Chondrocyte (in vitro differentiated cells): ENCODE data around the gene MRPL10. TPM values are rescaled to one million over a fixed set of nuclear protein-coding genes. Genes with fewer than 3 reads are reported as not detected.
A peak's percentile ranks its signal among the peaks of the same experiment; 100 is the strongest.

Experiments
- DNase-seq: peaks from one replicate; pipeline ENCODE4 v3.0.0; 2021; ENCODE audit warnings: mixed read lengths, low spot score
- H3K27ac Mint-ChIP-seq: one replicate; pipeline ENCODE4 v1.8.0; 2021; ENCODE audit warnings: mild to moderate bottlenecking, moderate library complexity, mixed read lengths; ENCODE audit not compliant: unreplicated experiment
- H3K27me3 Mint-ChIP-seq: 2 replicates; pipeline ENCODE4 v1.8.0; 2021; ENCODE audit warnings: low read depth, mixed read lengths
- H3K36me3 Mint-ChIP-seq: 2 replicates; pipeline ENCODE4 v1.8.0; 2021; ENCODE audit warnings: low read depth, mixed read lengths
- H3K4me1 Mint-ChIP-seq: 2 replicates; pipeline ENCODE4 v1.8.0; 2021; ENCODE audit warnings: low read depth, mild to moderate bottlenecking, mixed read lengths
- H3K4me3 Mint-ChIP-seq: one replicate; pipeline ENCODE4 v1.8.0; 2021; ENCODE audit warnings: mild to moderate bottlenecking, moderate library complexity, mixed read lengths; ENCODE audit not compliant: unreplicated experiment
- H3K9me3 Mint-ChIP-seq: 2 replicates; pipeline ENCODE4 v1.8.0; 2021; ENCODE audit warnings: low read depth, mixed read lengths
- total RNA-seq: library from RNA; stranded (reverse); gene quantifications from 3 replicates; pipeline ENCODE4 v1.2.1, GENCODE V29; 2021
- TF ChIP-seq, protein P1 (sequence below): fragments of 200-600 bp; sonication (generic); IDR thresholded peaks from 2 replicates; pipeline ENCODE4 v1.5.0; 2021; ENCODE audit warnings: antibody characterized with exemption, mild to moderate bottlenecking, moderate library complexity

Gene MRPL10
- total RNA-seq, 1 donor from 2014 or later = 25.4 TPM

GRCh38 chr17:47810200-47810821 lies 21.0 kb downstream of the MRPL10 start:
- TF ChIP-seq, protein P1, sequence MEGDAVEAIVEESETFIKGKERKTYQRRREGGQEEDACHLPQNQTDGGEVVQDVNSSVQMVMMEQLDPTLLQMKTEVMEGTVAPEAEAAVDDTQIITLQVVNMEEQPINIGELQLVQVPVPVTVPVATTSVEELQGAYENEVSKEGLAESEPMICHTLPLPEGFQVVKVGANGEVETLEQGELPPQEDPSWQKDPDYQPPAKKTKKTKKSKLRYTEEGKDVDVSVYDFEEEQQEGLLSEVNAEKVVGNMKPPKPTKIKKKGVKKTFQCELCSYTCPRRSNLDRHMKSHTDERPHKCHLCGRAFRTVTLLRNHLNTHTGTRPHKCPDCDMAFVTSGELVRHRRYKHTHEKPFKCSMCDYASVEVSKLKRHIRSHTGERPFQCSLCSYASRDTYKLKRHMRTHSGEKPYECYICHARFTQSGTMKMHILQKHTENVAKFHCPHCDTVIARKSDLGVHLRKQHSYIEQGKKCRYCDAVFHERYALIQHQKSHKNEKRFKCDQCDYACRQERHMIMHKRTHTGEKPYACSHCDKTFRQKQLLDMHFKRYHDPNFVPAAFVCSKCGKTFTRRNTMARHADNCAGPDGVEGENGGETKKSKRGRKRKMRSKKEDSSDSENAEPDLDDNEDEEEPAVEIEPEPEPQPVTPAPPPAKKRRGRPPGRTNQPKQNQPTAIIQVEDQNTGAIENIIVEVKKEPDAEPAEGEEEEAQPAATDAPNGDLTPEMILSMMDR = no peak
- Mint-ChIP-seq H3K9me3 (no peaks in the 10 kb centered on the region), H3K36me3 (peaks cover 42% of the 10 kb centered on the region), H3K4me3 (no peak overlapping the region), H3K27me3 (peaks cover 1% of the 10 kb centered on the region), H3K4me1 (peaks cover 23% of the 10 kb centered on the region), H3K27ac (peak overlapping the region; percentile 74)
- peak; percentile 50 for DNase-seq

DNA sequence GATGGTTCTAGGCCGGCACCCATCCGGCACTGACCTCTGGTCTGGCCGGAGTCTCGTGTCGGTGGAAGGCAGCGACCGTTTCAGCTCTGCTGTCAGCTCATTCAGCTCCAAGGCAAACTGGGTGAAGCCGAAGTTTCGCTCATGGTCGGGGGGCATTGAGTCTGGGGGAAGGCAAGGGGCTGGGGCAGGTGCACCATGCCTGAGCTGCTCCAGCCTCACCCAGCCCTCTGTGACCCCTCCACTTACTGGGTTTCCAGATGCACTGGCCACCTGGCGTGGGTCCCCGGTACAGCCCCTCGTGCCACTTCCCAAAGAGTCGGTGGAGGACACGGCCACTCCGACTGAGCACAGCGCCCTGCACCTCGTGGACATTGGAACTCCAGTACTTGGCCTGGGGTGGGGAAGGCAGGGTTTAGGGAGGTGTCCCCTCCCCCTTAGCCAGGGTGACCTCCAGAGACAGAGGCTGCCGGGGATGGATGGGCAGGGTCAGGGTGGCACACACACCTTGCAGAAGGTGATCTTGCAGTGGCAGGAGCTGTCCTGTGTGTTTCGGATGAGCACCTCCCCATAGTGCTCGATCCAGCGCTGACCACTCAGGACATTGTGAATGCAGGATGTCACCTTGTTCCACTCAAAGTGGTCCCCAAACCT lies 22.4 kb downstream of the MRPL10 start:
- no peak overlapping the region for H3K27ac Mint-ChIP-seq
- DNase-seq = no peak
- peaks cover 5% of the 10 kb centered on the region for H3K27me3 Mint-ChIP-seq
- peaks cover 37% of the 10 kb centered on the region for H3K36me3 Mint-ChIP-seq
- peaks cover 23% of the 10 kb centered on the region for H3K4me1 Mint-ChIP-seq
- H3K4me3 Mint-ChIP-seq = no peak overlapping the region
- TF ChIP-seq, protein P1 = no peak
- H3K9me3 Mint-ChIP-seq = no peaks in the 10 kb centered on the region

GRCh38 chr17:47808036-47808829 lies 23.1 kb downstream of the MRPL10 start:
- Mint-ChIP-seq H3K4me3 (no peak overlapping the region), H3K27me3 (peaks cover 8% of the 10 kb centered on the region), H3K36me3 (peaks cover 37% of the 10 kb centered on the region), H3K4me1 (peaks cover 23% of the 10 kb centered on the region), H3K9me3 (no peaks in the 10 kb centered on the region), H3K27ac (no peak overlapping the region)
- no peak for DNase-seq
- TF ChIP-seq, protein P1 = no peak

DNA sequence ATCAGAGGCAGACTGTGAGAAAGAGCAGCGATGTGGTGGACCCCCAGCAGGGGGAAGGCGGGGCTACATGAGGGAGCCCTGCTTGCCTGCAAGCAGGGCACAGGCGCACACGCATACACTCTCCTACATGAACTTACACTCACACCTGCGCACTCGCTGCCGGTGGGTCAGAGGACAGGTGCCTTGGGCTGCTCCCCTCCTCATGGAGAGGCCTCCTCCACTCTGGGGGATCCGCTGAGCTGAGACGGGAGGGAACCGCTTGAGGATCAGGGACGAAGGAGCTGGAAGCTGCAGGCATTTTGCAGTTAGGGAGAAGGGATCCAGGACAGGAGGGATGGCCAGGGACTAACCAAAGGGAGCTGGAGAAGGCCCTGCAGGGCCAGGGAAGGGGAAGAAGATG lies 23.9 kb downstream of the MRPL10 start:
- no peak overlapping the region for H3K27ac Mint-ChIP-seq

DNA sequence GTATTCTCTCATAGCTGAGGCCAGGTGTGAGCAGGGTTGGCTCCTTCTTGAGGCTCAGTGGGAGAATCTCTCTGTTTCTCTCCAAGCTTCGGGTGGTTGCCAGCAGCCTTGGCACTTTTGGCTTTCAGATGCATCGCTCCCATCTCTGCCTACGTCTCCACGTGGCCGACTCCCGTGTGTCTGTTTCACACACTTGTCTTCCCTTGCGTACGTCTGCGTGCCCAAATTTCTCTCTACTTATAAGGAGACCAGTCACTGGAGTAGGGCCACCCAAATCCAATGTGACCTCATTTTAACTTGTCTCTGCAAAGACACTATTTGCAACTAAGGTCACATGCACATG lies 24.5 kb downstream of the MRPL10 start:
- H3K4me1 Mint-ChIP-seq = peaks cover 23% of the 10 kb centered on the region
- TF ChIP-seq, protein P1 = no peak
- H3K27me3 Mint-ChIP-seq = peaks cover 9% of the 10 kb centered on the region
- no peak overlapping the region for H3K4me3 Mint-ChIP-seq
- H3K27ac Mint-ChIP-seq = no peak overlapping the region
- peaks cover 29% of the 10 kb centered on the region for H3K36me3 Mint-ChIP-seq
- H3K9me3 Mint-ChIP-seq = no peaks in the 10 kb centered on the region
- no peak for DNase-seq

More for the DNA sequence above, 23.9 kb downstream of the MRPL10 start:
- H3K4me1 Mint-ChIP-seq = peaks cover 23% of the 10 kb centered on the region
- DNase-seq = no peak
- H3K36me3 Mint-ChIP-seq = peaks cover 31% of the 10 kb centered on the region
- H3K4me3 Mint-ChIP-seq = no peak overlapping the region
- H3K9me3 Mint-ChIP-seq = no peaks in the 10 kb centered on the region
- peaks cover 8% of the 10 kb centered on the region for H3K27me3 Mint-ChIP-seq
- TF ChIP-seq, protein P1 = no peak
